Measurements from ENCODE around the gene TMCO4. TPM values are rescaled to one million over a fixed set of nuclear protein-coding genes. Genes with fewer than 3 reads are reported as not detected.

TMCO4 gene
- total and polyA plus RNA-seq, 8 donors = 12.6 to 25.1 (median 17.3) TPM

- TF ChIP-seq, protein P1, sequence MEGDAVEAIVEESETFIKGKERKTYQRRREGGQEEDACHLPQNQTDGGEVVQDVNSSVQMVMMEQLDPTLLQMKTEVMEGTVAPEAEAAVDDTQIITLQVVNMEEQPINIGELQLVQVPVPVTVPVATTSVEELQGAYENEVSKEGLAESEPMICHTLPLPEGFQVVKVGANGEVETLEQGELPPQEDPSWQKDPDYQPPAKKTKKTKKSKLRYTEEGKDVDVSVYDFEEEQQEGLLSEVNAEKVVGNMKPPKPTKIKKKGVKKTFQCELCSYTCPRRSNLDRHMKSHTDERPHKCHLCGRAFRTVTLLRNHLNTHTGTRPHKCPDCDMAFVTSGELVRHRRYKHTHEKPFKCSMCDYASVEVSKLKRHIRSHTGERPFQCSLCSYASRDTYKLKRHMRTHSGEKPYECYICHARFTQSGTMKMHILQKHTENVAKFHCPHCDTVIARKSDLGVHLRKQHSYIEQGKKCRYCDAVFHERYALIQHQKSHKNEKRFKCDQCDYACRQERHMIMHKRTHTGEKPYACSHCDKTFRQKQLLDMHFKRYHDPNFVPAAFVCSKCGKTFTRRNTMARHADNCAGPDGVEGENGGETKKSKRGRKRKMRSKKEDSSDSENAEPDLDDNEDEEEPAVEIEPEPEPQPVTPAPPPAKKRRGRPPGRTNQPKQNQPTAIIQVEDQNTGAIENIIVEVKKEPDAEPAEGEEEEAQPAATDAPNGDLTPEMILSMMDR (IDR thresholded peaks at IDR 0.05) = no peak
- DNase-seq = no peak
- Histone ChIP-seq H3K9me3 (no peaks in the 10 kb centered on the region), H3K36me3 (no peaks in the 10 kb centered on the region), H3K4me3 (no peak overlapping the region), H3K27ac (no peak overlapping the region), H3K4me1 (no peaks in the 10 kb centered on the region), H3K27me3 (no peaks in the 10 kb centered on the region)
- 89 to 94% methylated on average over 31 to 34 of the region's 34 CpGs for WGBS, 2 donors
- intact Hi-C loops (cut with DNase I) = no loop called here
- ATAC-seq = peak in 1 of 4 donors; percentile 6
- no peak for FAIRE-seq
Observed at GRCh38 chr1:19678931-19679453, 120.7 kb downstream of the TMCO4 start.

GRCh38 chr1:19678493-19678892 lies 121.2 kb downstream of the TMCO4 start:
- ATAC-seq (no peak), DNase-seq (no peak), FAIRE-seq (no peak)
- TF ChIP-seq, protein P1 (IDR thresholded peaks at IDR 0.05) = no peak
- no peak overlapping the region for H3K4me3 ChIP-seq
- intact Hi-C loops (cut with DNase I) = no loop called here
- no peaks in the 10 kb centered on the region for H3K4me1 ChIP-seq
- no peaks in the 10 kb centered on the region for H3K9me3 ChIP-seq
- no peak overlapping the region for H3K27ac ChIP-seq
- H3K27me3 ChIP-seq = no peaks in the 10 kb centered on the region
- H3K36me3 ChIP-seq = no peaks in the 10 kb centered on the region
- WGBS, 2 donors = 54 to 57% methylated on average over 10 to 11 of the region's 11 CpGs

DNA sequence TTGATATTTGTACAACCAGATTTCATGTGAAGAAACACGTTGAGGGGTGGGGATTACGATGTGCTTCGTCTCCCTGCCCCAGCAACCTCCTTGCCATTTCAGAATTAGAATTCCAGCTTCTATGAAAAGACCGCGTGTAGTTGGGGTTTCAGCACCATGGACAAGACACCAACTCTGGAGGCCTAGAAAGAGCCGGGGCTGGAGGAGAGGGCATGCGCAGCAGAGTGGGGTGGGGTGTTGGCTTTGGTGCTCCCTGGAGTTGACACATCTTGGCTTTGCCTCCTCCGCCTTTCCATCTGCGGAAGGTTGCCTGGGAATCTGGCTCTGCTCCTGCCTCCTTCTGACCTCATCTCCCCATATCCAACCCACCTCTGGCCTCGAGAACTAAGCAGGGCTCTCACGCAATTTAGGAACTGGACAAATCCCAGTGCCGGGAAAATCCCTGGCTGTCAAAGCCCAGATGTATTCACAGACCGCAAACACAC lies 123.2 kb downstream of the TMCO4 start:
- intact Hi-C loops (cut with DNase I) = no loop called here
- no peak overlapping the region for H3K4me3 ChIP-seq
- TF ChIP-seq, protein P1 (IDR thresholded peaks at IDR 0.05) = no peak
- ATAC-seq (peak; percentile 45 to 88 (median 81)), FAIRE-seq (no peak), DNase-seq (peak in 3 of 6 donors; percentile 34 to 66 (median 48))
- H3K27me3 ChIP-seq = no peaks in the 10 kb centered on the region
- H3K9me3 ChIP-seq = no peaks in the 10 kb centered on the region
- no peaks in the 10 kb centered on the region for H3K36me3 ChIP-seq
- H3K4me1 ChIP-seq = no peaks in the 10 kb centered on the region
- WGBS, 2 donors = 19 to 22% methylated on average over 13 of the region's 13 CpGs
- H3K27ac ChIP-seq = no peak overlapping the region

- 59 to 82% methylated on average over 5 of the region's 5 CpGs for WGBS, 2 donors
- TF ChIP-seq, protein P1 (IDR thresholded peaks at IDR 0.05) = no peak
- ATAC-seq = no peak
- Histone ChIP-seq H3K4me1 (no peaks in the 10 kb centered on the region), H3K27ac (no peak overlapping the region), H3K36me3 (no peaks in the 10 kb centered on the region), H3K4me3 (no peak overlapping the region), H3K27me3 (no peaks in the 10 kb centered on the region), H3K9me3 (no peaks in the 10 kb centered on the region)
- no peak for FAIRE-seq
- DNase-seq = no peak
- intact Hi-C loops (cut with DNase I) = no loop called here
Observed at GRCh38 chr1:19675797-19676196, 123.9 kb downstream of the TMCO4 start.

DNA sequence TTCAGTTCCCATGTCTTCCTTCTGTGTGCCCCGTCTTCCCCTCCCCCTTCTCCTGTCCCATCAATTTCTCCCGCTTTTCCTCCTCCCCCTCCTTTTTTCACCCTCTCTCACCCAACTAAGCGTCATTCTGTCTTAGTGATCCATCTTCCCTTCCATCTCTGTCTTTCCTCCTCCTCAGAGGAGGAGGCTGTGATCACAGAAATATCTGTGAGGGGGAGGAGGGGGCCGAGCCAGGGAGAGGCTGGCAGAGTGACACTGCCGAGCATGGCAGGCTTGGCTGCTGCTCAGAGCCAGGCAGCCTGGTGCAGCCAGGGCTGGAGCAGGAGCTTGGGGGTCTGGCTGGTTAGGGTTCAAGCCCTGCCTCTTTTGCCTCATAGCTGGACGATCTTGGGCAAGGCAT lies 127.5 kb downstream of the TMCO4 start:
- H3K27ac ChIP-seq = no peak overlapping the region
- FAIRE-seq = no peak
- H3K4me1 ChIP-seq = no peaks in the 10 kb centered on the region
- ATAC-seq = no peak
- no peak overlapping the region for H3K4me3 ChIP-seq
- intact Hi-C loops (cut with DNase I) = no loop called here
- WGBS, 2 donors = 31 to 42% methylated on average over 6 of the region's 6 CpGs
- H3K27me3 ChIP-seq = no peaks in the 10 kb centered on the region
- TF ChIP-seq, protein P1 (IDR thresholded peaks at IDR 0.05) = no peak
- H3K36me3 ChIP-seq = no peaks in the 10 kb centered on the region
- no peaks in the 10 kb centered on the region for H3K9me3 ChIP-seq
- no peak for DNase-seq
